SU-DHL-6 (cell line): ENCODE data around the gene RASSF3.

Experiments
- H2AFZ ChIP-seq: fragments of 200-600 bp; sonication (generic); 2 replicates; pipeline ENCODE4 v1.6.1; 2014; ENCODE audit warnings: low read depth, mild to moderate bottlenecking, moderate library complexity, mixed read lengths, antibody characterized with exemption, low read length; ENCODE audit not compliant: severe bottlenecking
- H3F3A ChIP-seq: fragments of 200-600 bp; shearing (Covaris generic); 2 replicates; pipeline ENCODE4 v1.6.0; 2016; ENCODE audit warnings: antibody characterized with exemption, mild to moderate bottlenecking; ENCODE audit not compliant: insufficient read depth
- H3K27ac ChIP-seq: fragments of 200-600 bp; sonication (generic); 2 replicates; pipeline ENCODE4 v1.5.1; 2016; ENCODE audit warnings: low read depth, mild to moderate bottlenecking, low read length, moderate library complexity, mixed read lengths
- H3K27me3 ChIP-seq: fragments of 200-600 bp; sonication (generic), shearing (Covaris generic); 2 replicates; pipeline ENCODE4 v1.6.0; 2014; ENCODE audit warnings: mild to moderate bottlenecking, low read length
- H3K36me3 ChIP-seq: fragments of 200-600 bp; sonication (generic); 2 replicates; pipeline ENCODE4 v1.6.1; 2014; ENCODE audit warnings: mild to moderate bottlenecking, low read length, mixed read lengths
- H3K4me2 ChIP-seq: fragments of 300-600, 200-600 bp; shearing (Covaris generic), sonication (generic); 2 replicates; pipeline ENCODE4 v1.6.0; 2014; ENCODE audit warnings: low read length, low read depth, mild to moderate bottlenecking; ENCODE audit not compliant: poor library complexity, severe bottlenecking
- H3K4me3 ChIP-seq: fragments of 200-600 bp; sonication (generic); 2 replicates; pipeline ENCODE4 v1.5.1; 2014; ENCODE audit warnings: antibody characterized with exemption, low read length, mild to moderate bottlenecking, mixed read lengths; ENCODE audit not compliant: insufficient read depth, poor library complexity, severe bottlenecking
- H3K79me2 ChIP-seq: fragments of 200-600 bp; sonication (generic); 2 replicates; pipeline ENCODE4 v1.6.1; 2014; ENCODE audit warnings: mild to moderate bottlenecking, low read length, moderate library complexity; ENCODE audit not compliant: insufficient read depth
- H3K9ac ChIP-seq: fragments of 200-600 bp; sonication (generic); 2 replicates; pipeline ENCODE4 v1.7.0; 2014; ENCODE audit warnings: mild to moderate bottlenecking, low read length
- H3K9me2 ChIP-seq: fragments of 200-600 bp; sonication (generic); replicated peaks from 2 replicates; pipeline ENCODE4 v1.6.1; 2014; ENCODE audit warnings: low read length; ENCODE audit not compliant: insufficient read depth
- H3K9me3 ChIP-seq: fragments of 200-600 bp; sonication (generic); 2 replicates; pipeline ENCODE4 v1.6.1; 2014; ENCODE audit warnings: low read length, mixed read lengths; ENCODE audit not compliant: insufficient read depth
- H4K20me1 ChIP-seq: fragments of 200-600 bp; sonication (generic); 2 replicates; pipeline ENCODE4 v1.6.1; 2014; ENCODE audit warnings: low read depth, mild to moderate bottlenecking, antibody characterized with exemption, low read length, moderate library complexity, mixed read lengths
- EZH2phosphoT487 ChIP-seq: fragments of 200-600 bp; sonication (generic), shearing (Covaris generic); conservative IDR thresholded peaks from 2 replicates; pipeline ENCODE4 v1.6.1; 2018; ENCODE audit warnings: mild to moderate bottlenecking, antibody characterized with exemption, low read length, moderate library complexity, mixed read lengths
- TF ChIP-seq, protein P1 (sequence below): fragments of 200-600 bp; sonication (generic); IDR thresholded peaks from one replicate; pipeline ENCODE4 v1.5.1; 2017; ENCODE audit warnings: antibody characterized with exemption, mild to moderate bottlenecking, low read length, moderate library complexity; ENCODE audit not compliant: insufficient read depth, poor library complexity, severe bottlenecking

Gene RASSF3

DNA sequence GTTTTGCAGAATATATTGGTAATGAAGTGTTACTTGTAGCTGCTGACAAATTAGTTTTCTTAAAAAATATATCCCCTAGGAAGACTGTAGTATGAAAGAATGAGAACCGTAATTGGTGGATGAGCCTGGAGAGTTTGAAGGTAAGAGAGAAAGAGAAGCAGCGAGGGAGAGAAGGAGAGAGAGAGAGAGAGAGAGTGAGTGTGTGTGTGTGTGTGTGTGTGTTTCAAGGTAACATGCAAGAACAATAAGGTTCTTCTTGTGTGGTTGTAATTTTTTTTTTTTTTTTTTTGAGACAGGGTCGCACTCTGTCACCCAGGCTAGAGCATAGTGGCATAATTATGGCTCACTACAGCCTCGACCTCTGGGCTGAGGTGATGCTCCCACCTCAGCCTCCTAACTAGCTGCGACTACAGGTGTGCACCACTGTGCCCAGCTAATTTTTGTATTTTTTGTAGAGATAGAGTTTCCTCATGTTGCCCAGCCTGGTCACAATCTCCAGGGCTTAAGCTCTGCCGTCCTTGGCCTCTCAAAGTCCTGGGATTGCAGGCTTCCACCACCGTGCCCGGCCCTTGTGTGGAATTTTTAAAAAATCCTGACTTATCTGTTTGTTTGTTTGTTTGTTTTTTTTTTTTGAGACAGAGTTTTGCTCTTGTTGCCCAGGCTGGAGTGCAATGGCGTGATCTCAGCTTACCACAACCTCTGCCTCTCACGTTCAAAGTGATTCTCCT, 73.7 kb downstream of the RASSF3 start:
- no peak overlapping the region for H3K27ac ChIP-seq
- no peaks in the 10 kb centered on the region for H3F3A ChIP-seq
- H3K79me2 ChIP-seq = peaks cover 40% of the 10 kb centered on the region
- no peaks in the 10 kb centered on the region for H3K36me3 ChIP-seq
- H3K9me3 ChIP-seq = no peaks in the 10 kb centered on the region
- H4K20me1 ChIP-seq = no peaks in the 10 kb centered on the region; the same call in 1 of the 2 replicates
- H3K4me2 ChIP-seq = no peak overlapping the region
- no peak overlapping the region for H2AFZ ChIP-seq
- H3K9ac ChIP-seq = no peak overlapping the region
- no peaks in the 10 kb centered on the region for H3K27me3 ChIP-seq
- H3K9me2 ChIP-seq = no peaks in the 10 kb centered on the region
- no peak overlapping the region for H3K4me3 ChIP-seq
- TF ChIP-seq EZH2phosphoT487 = no peak
- TF ChIP-seq, protein P1, sequence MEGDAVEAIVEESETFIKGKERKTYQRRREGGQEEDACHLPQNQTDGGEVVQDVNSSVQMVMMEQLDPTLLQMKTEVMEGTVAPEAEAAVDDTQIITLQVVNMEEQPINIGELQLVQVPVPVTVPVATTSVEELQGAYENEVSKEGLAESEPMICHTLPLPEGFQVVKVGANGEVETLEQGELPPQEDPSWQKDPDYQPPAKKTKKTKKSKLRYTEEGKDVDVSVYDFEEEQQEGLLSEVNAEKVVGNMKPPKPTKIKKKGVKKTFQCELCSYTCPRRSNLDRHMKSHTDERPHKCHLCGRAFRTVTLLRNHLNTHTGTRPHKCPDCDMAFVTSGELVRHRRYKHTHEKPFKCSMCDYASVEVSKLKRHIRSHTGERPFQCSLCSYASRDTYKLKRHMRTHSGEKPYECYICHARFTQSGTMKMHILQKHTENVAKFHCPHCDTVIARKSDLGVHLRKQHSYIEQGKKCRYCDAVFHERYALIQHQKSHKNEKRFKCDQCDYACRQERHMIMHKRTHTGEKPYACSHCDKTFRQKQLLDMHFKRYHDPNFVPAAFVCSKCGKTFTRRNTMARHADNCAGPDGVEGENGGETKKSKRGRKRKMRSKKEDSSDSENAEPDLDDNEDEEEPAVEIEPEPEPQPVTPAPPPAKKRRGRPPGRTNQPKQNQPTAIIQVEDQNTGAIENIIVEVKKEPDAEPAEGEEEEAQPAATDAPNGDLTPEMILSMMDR = no peak

DNA sequence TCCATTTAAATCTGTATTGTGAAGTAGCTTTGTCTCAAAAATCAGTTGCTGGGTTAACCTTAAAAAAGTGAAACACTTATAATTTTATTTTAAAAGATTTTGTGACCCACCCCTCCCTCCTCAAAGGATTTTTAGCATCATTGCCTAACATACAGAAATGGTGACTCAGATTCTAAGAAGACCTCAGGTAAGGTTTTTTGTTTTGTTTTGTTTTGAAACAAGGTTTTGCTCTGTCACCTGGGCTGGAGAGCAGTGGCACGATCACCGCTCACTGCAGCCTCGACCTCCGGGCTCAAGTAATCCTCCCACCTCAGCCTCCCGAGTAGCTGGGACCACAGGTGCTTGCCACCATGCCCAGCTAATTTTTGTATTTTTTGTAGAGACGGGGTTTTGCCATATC, 74.8 kb downstream of the RASSF3 start:
- TF ChIP-seq, protein P1 = no peak
- TF ChIP-seq EZH2phosphoT487 = no peak

DNA sequence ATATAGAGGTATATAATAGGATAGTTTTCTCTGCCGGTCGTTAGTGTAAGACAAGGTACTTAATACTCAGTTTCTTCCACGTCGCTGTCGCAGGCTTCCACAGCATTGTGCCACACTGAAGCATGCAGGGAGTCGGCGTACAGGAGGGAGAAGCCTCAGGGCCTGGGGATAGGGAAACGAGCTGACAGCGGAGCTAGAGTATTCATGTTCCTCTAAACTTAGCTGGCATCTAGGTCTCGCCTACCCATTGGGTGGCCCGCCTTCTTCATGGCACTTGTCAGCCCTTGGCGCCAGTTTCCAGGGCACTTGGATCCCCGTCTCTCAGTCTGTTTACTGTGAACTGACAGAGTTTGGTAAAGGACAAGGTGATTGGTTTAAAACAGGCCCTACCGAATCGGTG, 75.3 kb downstream of the RASSF3 start:
- H3K79me2 ChIP-seq = peaks cover 27% of the 10 kb centered on the region
- H3K27ac ChIP-seq = no peak overlapping the region

More for the DNA sequence above, 74.8 kb downstream of the RASSF3 start:
- Histone ChIP-seq H3K4me2 (no peak overlapping the region), H4K20me1 (no peaks in the 10 kb centered on the region; the same call in 1 of the 2 replicates), H3K36me3 (no peaks in the 10 kb centered on the region; the same call in 1 of the 2 replicates), H3K79me2 (peaks cover 31% of the 10 kb centered on the region), H3K9ac (no peak overlapping the region), H3F3A (no peaks in the 10 kb centered on the region), H3K27me3 (no peaks in the 10 kb centered on the region), H3K9me2 (no peaks in the 10 kb centered on the region), H3K9me3 (no peaks in the 10 kb centered on the region), H3K27ac (no peak overlapping the region), H3K4me3 (no peak overlapping the region), H2AFZ (no peak overlapping the region)

More for the DNA sequence above, 75.3 kb downstream of the RASSF3 start:
- H3K9ac ChIP-seq = no peak overlapping the region
- no peaks in the 10 kb centered on the region; the same call in 1 of the 2 replicates for H4K20me1 ChIP-seq
- H3K4me3 ChIP-seq = no peak overlapping the region
- no peaks in the 10 kb centered on the region; the same call in 1 of the 2 replicates for H3K36me3 ChIP-seq
- no peak for TF ChIP-seq EZH2phosphoT487
- TF ChIP-seq, protein P1 = no peak
- H3F3A ChIP-seq = no peaks in the 10 kb centered on the region
- no peak overlapping the region for H3K4me2 ChIP-seq
- H3K9me3 ChIP-seq = no peaks in the 10 kb centered on the region
- no peaks in the 10 kb centered on the region for H3K27me3 ChIP-seq
- H3K9me2 ChIP-seq = no peaks in the 10 kb centered on the region
- no peak overlapping the region for H2AFZ ChIP-seq
